Epithelial cell of proximal tubule (primary cell): ENCODE results near the gene DUSP23. TPM values are rescaled to one million over a fixed set of nuclear protein-coding genes. Genes with fewer than 3 reads are reported as not detected.

ENCODE experiments used
- DNase-seq: peaks from one replicate; pipeline ENCODE4 v3.0.0-alpha.2; 2011; ENCODE audit warnings: low read depth
- H3K4me3 ChIP-seq: 2 replicates; pipeline ENCODE4 v1.5.1; 2011; ENCODE audit warnings: low read depth, mild to moderate bottlenecking, low read length
- total RNA-seq: library from RNA; depleted of rRNA; stranded (reverse); fragments of >200 nt; gene quantifications from 2 replicates; pipeline ENCODE4 v1.2.3, GENCODE V29; 2015
- TF ChIP-seq, protein P1 (sequence below): conservative IDR thresholded peaks from 2 replicates; pipeline ENCODE4 v1.5.1; 2012; ENCODE audit warnings: low read depth, mild to moderate bottlenecking, low read length

The DUSP23 gene
- total RNA-seq, 1 donor from 2014 or later, result 83.5 TPM

DNA sequence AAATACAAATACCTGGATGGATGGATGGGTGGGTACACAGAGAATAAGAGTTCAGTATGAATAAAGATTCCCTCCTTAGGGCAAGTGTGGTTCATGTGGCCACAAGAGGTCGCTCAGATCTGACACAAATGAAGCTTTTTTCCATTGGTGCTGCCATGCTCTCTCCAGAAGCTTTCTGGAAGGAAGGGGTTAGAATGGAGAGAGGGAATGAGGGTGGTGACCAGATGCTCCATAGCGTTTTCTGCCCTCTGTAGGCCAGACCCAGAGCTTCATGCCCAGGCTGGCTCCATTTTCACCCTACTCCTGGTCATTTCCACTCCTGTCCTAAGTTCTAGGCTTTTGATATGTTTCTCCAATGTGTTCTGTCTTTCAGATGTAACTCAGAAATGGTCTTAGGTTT is 18.1 kb downstream of the DUSP23 start:
- TF ChIP-seq, protein P1, sequence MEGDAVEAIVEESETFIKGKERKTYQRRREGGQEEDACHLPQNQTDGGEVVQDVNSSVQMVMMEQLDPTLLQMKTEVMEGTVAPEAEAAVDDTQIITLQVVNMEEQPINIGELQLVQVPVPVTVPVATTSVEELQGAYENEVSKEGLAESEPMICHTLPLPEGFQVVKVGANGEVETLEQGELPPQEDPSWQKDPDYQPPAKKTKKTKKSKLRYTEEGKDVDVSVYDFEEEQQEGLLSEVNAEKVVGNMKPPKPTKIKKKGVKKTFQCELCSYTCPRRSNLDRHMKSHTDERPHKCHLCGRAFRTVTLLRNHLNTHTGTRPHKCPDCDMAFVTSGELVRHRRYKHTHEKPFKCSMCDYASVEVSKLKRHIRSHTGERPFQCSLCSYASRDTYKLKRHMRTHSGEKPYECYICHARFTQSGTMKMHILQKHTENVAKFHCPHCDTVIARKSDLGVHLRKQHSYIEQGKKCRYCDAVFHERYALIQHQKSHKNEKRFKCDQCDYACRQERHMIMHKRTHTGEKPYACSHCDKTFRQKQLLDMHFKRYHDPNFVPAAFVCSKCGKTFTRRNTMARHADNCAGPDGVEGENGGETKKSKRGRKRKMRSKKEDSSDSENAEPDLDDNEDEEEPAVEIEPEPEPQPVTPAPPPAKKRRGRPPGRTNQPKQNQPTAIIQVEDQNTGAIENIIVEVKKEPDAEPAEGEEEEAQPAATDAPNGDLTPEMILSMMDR, result peak; percentile 79
- H3K4me3 ChIP-seq, result no peak overlapping the region
- DNase-seq, result peak; percentile 36

DNA sequence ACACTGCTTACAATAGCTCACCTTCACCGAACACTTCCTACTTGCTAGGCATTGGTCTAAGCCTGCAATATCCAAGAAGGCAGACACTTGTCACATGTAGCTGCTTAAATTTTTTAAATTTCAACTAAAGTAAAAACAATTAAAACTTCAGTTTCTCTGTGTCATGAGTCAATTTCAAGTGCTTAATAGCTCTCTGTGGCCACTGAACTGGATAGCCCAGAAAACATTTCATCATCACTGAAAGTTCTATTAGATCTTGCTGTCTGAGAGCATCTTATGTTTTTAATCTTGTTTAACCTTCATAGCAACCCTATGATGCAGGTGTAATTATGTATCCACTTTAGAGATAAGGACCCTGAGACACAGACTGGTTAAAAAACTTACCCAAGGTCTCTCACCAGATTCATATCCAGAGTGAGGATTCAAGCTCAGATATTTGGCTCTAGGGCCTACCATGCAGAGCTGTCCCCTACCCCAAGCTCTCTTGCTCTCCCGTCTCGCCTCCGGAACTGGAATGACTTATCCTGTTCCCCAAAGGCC is 18.8 kb downstream of the DUSP23 start:
- no peak for DNase-seq
- TF ChIP-seq, protein P1, result no peak
- H3K4me3 ChIP-seq, result no peak overlapping the region

DNA sequence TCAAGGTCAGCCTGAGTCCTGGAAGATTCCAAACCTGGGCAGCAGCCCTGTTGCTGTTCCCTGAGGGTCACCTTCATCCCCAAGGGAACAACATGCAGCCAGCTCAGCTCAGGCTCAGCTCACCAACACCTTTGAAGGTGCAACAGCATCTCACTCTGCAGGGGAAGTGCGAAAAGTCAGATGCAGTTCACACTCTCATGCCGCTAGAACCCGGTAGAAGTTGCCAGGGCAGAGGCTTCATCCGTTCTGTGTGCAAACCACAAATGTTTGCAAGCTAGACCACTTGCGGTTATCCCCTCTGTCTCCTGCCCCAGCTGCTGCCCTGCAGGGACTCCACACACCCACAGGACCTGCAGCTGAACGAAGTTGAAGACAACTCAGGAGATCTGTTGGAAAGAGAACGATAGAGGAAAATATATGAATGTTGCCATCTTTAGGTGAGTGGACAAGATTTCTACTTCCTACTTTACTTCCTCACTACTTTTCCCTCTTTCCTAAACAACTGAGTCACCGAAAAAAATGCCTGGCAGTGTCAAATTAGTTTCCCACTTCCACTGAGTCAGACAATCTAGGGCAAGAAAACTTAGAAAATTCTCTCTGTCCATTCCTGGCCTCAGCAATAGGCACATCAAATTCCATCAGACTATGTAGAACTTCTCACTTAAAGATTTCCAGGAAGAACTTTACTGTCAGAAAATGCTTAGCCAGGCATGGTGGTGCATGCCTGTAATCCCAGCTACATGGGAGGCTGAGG is 19.6 kb downstream of the DUSP23 start:
- TF ChIP-seq, protein P1, result no peak
- no peak for DNase-seq
- H3K4me3 ChIP-seq, result no peak overlapping the region

DNA sequence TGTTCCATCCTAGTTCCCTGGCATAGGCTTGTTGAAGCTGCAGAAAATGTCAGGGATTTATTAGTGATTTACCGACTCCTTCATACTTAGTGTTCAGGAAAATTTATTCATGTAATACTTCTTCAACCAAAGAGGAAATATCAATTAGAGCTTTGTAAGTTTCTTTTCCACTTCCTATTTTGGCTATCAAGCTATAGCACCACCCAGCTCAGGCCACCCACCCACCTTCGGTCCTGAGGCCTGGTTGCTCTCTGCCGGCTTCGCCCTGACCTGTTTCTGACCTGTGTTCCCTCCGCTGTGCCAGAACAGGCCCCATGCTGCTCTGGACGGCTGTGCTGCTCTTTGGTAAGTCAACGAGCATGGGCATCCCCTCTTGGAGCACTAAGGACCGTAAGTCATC is 21.3 kb downstream of the DUSP23 start, which contains the start of gene FCRL6:
FCRL6 (plus strand) TSS at position 250 of the 400 bp plus-strand sequence; CDS start at position 315, 65 bp downstream.
- DNase-seq, result no peak
- no peak within 1 kb of the TSS for H3K4me3 ChIP-seq
- TF ChIP-seq, protein P1, result no peak

DNA sequence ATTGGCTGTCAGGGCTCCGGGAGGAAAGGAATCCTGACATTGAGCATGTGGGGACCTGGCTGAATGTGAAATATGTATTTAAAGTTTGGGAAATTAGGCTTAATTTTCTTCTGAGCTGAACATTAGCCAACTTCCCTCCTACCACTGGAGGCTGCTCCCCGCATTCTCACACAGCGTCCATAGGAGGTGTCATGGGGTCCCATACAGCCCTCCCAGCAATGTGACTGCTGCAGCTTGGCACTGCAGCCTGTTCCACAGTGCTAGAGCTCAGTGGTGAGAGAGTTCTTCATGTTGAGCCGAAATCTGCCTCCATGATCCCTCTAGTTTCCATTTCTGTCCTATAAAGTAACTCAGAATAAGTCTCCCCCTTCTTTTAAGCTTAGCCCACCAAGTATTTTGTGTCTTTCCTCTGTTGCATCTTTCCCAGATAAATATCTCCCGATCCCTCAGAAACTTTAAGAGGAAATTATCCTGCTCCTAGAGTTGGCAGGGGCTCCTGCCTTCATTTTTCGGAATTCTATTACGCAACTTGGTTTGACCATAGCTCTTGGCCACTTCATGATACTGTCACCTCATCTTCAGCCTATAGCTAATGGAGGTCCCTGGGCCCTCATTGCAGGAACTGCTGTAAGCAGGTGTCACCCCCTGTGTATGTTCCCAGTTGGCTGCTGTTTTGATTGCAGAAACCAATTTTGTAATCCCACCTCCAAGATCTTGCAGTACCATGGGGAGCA is 23.4 kb downstream of the DUSP23 start:
- TF ChIP-seq, protein P1, result no peak
- no peak for DNase-seq
- H3K4me3 ChIP-seq, result no peak overlapping the region

DNA sequence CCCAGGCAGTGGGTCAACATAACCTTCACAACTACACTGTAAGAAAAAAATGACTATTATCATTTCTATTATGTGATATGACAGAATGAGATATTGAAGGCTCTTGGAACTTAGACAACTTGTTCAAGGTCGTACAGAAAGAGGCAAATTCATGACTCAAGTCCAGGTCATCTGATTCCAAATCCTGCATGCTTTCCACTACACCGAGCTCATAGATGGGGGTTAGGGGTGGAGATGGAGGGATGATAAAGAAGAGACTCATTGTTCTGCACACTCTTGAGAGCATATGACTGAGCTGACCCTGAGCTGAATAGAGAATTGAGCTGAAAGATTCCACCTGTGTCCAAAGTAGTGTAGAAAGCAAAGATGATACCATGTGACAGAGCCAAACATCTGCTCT is 24.2 kb downstream of the DUSP23 start:
- DNase-seq, result no peak
- TF ChIP-seq, protein P1, result no peak
- no peak overlapping the region for H3K4me3 ChIP-seq
